ENCODE measurements around the gene KCNJ5.

DNA sequence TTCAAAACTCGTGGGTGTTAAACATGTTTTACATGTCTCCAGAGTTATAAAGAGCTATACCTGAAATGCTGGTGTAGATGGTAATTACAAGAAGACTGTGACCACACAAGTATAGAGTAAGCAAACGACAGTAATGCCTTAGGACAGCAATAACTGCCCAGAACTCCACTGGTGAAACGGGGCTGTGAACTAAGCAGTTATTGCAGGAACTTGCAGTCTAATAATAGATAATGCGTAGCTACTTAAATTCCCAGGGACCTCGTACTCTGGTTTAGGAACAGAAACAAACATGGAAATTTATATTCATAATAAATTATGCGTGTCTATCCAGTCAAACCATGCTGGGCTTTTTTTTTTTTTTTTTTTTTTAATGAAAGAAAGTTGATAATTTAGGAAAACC is 76.4 kb downstream of the KCNJ5 start:
- TF ChIP-seq, protein P1, sequence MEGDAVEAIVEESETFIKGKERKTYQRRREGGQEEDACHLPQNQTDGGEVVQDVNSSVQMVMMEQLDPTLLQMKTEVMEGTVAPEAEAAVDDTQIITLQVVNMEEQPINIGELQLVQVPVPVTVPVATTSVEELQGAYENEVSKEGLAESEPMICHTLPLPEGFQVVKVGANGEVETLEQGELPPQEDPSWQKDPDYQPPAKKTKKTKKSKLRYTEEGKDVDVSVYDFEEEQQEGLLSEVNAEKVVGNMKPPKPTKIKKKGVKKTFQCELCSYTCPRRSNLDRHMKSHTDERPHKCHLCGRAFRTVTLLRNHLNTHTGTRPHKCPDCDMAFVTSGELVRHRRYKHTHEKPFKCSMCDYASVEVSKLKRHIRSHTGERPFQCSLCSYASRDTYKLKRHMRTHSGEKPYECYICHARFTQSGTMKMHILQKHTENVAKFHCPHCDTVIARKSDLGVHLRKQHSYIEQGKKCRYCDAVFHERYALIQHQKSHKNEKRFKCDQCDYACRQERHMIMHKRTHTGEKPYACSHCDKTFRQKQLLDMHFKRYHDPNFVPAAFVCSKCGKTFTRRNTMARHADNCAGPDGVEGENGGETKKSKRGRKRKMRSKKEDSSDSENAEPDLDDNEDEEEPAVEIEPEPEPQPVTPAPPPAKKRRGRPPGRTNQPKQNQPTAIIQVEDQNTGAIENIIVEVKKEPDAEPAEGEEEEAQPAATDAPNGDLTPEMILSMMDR (IDR thresholded peaks at IDR 0.05): no peak
- TF ChIP-seq POLR2A (IDR thresholded peaks at IDR 0.05): no peak
